Loucy (cell line): ENCODE data around the gene SLC15A1.

Experiments used
- H2AFZ ChIP-seq: fragments of 200-600 bp; sonication (generic); 2 replicates; pipeline ENCODE4 v1.6.0; 2016; ENCODE audit warnings: antibody characterized with exemption, mild to moderate bottlenecking, low read length, moderate library complexity
- H3F3A ChIP-seq: fragments of 200-600 bp; 2 replicates; pipeline ENCODE4 v1.6.0; 2016; ENCODE audit warnings: antibody characterized with exemption, low read depth, mild to moderate bottlenecking
- H3K27me3 ChIP-seq: fragments of 200-600 bp; sonication (generic); 2 replicates; pipeline ENCODE4 v1.6.1; 2014; ENCODE audit warnings: low read length, mild to moderate bottlenecking; ENCODE audit not compliant: insufficient read depth, poor library complexity, severe bottlenecking
- H3K36me3 ChIP-seq: fragments of 200-600 bp; sonication (generic); 2 replicates; pipeline ENCODE4 v1.6.1; 2016; ENCODE audit warnings: low read length; ENCODE audit not compliant: insufficient read depth
- H3K4me1 ChIP-seq: fragments of 200-600 bp; sonication (generic); 2 replicates; pipeline ENCODE4 v1.5.1; 2014; ENCODE audit warnings: low read length, mild to moderate bottlenecking; ENCODE audit not compliant: insufficient read depth, poor library complexity, severe bottlenecking
- H3K4me2 ChIP-seq: fragments of 200-600 bp; sonication (generic); 2 replicates; pipeline ENCODE4 v1.6.0; 2014; ENCODE audit warnings: antibody characterized with exemption, low read length, low read depth, mild to moderate bottlenecking; ENCODE audit not compliant: poor library complexity, severe bottlenecking
- H3K4me3 ChIP-seq: fragments of 200-600 bp; sonication (generic); 2 replicates; pipeline ENCODE4 v1.5.1; 2014; ENCODE audit warnings: low read length, mild to moderate bottlenecking, mixed read lengths; ENCODE audit not compliant: poor library complexity, severe bottlenecking
- H3K79me2 ChIP-seq: fragments of 200-600 bp; sonication (generic); 2 replicates; pipeline ENCODE4 v1.6.1; 2014; ENCODE audit warnings: low read length; ENCODE audit not compliant: insufficient read depth
- H3K9ac ChIP-seq: fragments of 200-600 bp; sonication (generic); 2 replicates; pipeline ENCODE4 v1.6.0; 2014; ENCODE audit warnings: mild to moderate bottlenecking, low read depth, low read length, moderate library complexity; ENCODE audit not compliant: poor library complexity, severe bottlenecking
- H3K9me2 ChIP-seq: fragments of 200-600 bp; sonication (generic); replicated peaks from 2 replicates; pipeline ENCODE4 v1.6.1; 2016; ENCODE audit warnings: low read depth, low read length, mixed read lengths
- H3K9me3 ChIP-seq: fragments of 200-600 bp; sonication (generic); 2 replicates; pipeline ENCODE4 v1.6.1; 2014; ENCODE audit warnings: mild to moderate bottlenecking, antibody characterized with exemption, low read length, low read depth; ENCODE audit not compliant: insufficient read depth
- H4K20me1 ChIP-seq: fragments of 200-600 bp; sonication (generic); 2 replicates; pipeline ENCODE4 v1.6.0; 2014; ENCODE audit warnings: antibody characterized with exemption, low read length, mild to moderate bottlenecking; ENCODE audit not compliant: insufficient read depth, poor library complexity, severe bottlenecking
- CTCF ChIP-seq: fragments of 200-600 bp; sonication (generic); conservative IDR thresholded peaks from 2 replicates; pipeline ENCODE4 v1.5.1; 2014; ENCODE audit warnings: mild to moderate bottlenecking, antibody characterized with exemption, low read length
- EZH2phosphoT487 ChIP-seq: fragments of 200-600 bp; IDR thresholded peaks from 2 replicates; pipeline ENCODE4 v1.6.1; 2018; ENCODE audit warnings: antibody characterized with exemption, mild to moderate bottlenecking, moderate library complexity, borderline replicate concordance

The SLC15A1 gene

DNA sequence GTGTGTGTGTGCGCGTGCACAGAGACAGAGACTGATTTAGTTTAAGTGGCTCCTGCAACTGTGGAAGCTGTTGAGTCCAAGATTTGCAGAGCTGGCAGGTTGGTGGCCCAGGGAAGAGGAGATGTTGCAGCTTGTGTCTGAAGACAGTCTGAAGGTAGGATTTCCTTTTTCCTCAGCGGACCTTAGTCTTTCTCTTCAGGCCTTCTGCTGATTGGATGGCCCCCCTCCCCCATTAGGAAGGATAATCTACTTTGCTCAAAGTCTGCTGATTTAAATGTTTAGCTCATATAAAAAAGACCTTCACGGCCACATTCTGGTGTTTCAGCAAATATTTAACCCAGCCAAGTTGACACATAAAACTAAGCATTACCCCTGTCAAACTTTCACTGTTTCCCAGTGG is 84.3 kb downstream of the SLC15A1 start:
- no peaks in the 10 kb centered on the region for H3K4me1 ChIP-seq
- no peak overlapping the region for H3K4me3 ChIP-seq
- H3K27me3 ChIP-seq, result no peaks in the 10 kb centered on the region
- H3K4me2 ChIP-seq, result no peak overlapping the region
- TF ChIP-seq EZH2phosphoT487 (no peak), CTCF (no peak)
- H3K9ac ChIP-seq, result no peak overlapping the region
- no peak overlapping the region for H2AFZ ChIP-seq
- H3K79me2 ChIP-seq, result no peaks in the 10 kb centered on the region
- H3K9me2 ChIP-seq, result no peaks in the 10 kb centered on the region
- H3F3A ChIP-seq, result no peaks in the 10 kb centered on the region
- no peaks in the 10 kb centered on the region for H3K9me3 ChIP-seq
- H4K20me1 ChIP-seq, result no peaks in the 10 kb centered on the region
- H3K36me3 ChIP-seq, result no peaks in the 10 kb centered on the region

- Histone ChIP-seq H3K9me3 (no peaks in the 10 kb centered on the region), H3K9me2 (no peaks in the 10 kb centered on the region), H3F3A (no peaks in the 10 kb centered on the region), H2AFZ (no peak overlapping the region), H3K9ac (no peak overlapping the region), H4K20me1 (no peaks in the 10 kb centered on the region), H3K27me3 (no peaks in the 10 kb centered on the region), H3K4me1 (no peaks in the 10 kb centered on the region), H3K4me2 (no peak overlapping the region), H3K79me2 (no peaks in the 10 kb centered on the region), H3K4me3 (no peak overlapping the region), H3K36me3 (no peaks in the 10 kb centered on the region)
- no peak for TF ChIP-seq CTCF
- TF ChIP-seq EZH2phosphoT487, result no peak
These were observed 86.9 kb downstream of the SLC15A1 start for GRCh38 chr13:98665638-98665995.

- Histone ChIP-seq H3K9me2 (no peaks in the 10 kb centered on the region), H3K4me2 (no peak overlapping the region), H3K36me3 (no peaks in the 10 kb centered on the region), H2AFZ (no peak overlapping the region), H3K79me2 (no peaks in the 10 kb centered on the region), H3F3A (no peaks in the 10 kb centered on the region), H3K27me3 (no peaks in the 10 kb centered on the region), H4K20me1 (no peaks in the 10 kb centered on the region), H3K4me3 (no peak overlapping the region), H3K4me1 (no peaks in the 10 kb centered on the region), H3K9me3 (no peaks in the 10 kb centered on the region), H3K9ac (no peak overlapping the region)
- no peak for TF ChIP-seq CTCF
These were observed 87.4 kb downstream of the SLC15A1 start for GRCh38 chr13:98664924-98665637.
